Mononuclear cell (primary cell): ENCODE results near the gene IQCE. TPM values are rescaled to one million over a fixed set of nuclear protein-coding genes. Genes with fewer than 3 reads are reported as not detected.

Experiments
- H3K27me3 ChIP-seq: 2 replicates; pipeline ENCODE4 v1.6.0; 2011; ENCODE audit warnings: low read length, control low read depth; ENCODE audit not compliant: insufficient read depth
- H3K4me1 ChIP-seq: 2 replicates; pipeline ENCODE4 v1.5.1; 2011; ENCODE audit warnings: mild to moderate bottlenecking, low read length, control low read depth; ENCODE audit not compliant: insufficient read depth
- H3K4me3 ChIP-seq: 2 replicates; pipeline ENCODE4 v1.5.1; 2011; ENCODE audit warnings: mild to moderate bottlenecking, low read length, moderate library complexity
- H3K9me3 ChIP-seq: 2 replicates; pipeline ENCODE4 v1.5.1; 2011; ENCODE audit warnings: low read depth, mild to moderate bottlenecking, control low read depth, low read length
- total RNA-seq: library from RNA; depleted of rRNA; stranded (reverse); fragments of >200 nt; gene quantifications from one replicate; pipeline ENCODE4 v1.2.3, GENCODE V29; 2012

The IQCE gene
- total RNA-seq, 1 donor: 2.7 TPM

GRCh38 chr7:2649139-2649838, 90.5 kb downstream of the IQCE start:
- no peaks in the 10 kb centered on the region for H3K9me3 ChIP-seq
- no peaks in the 10 kb centered on the region for H3K27me3 ChIP-seq
- peaks cover 31% of the 10 kb centered on the region for H3K4me1 ChIP-seq
- no peak overlapping the region for H3K4me3 ChIP-seq

- no peaks in the 10 kb centered on the region for H3K27me3 ChIP-seq
- peaks cover 24% of the 10 kb centered on the region for H3K4me1 ChIP-seq
- no peak overlapping the region for H3K4me3 ChIP-seq
- H3K9me3 ChIP-seq: no peaks in the 10 kb centered on the region
Observed at GRCh38 chr7:2649991-2650390, 91.2 kb downstream of the IQCE start.

GRCh38 chr7:2650451-2650850, 91.7 kb downstream of the IQCE start:
- Histone ChIP-seq H3K9me3 (no peaks in the 10 kb centered on the region), H3K4me1 (peaks cover 20% of the 10 kb centered on the region)

GRCh38 chr7:2651336-2651735, 92.6 kb downstream of the IQCE start:
- H3K4me1 ChIP-seq: peaks cover 15% of the 10 kb centered on the region
- no peaks in the 10 kb centered on the region for H3K27me3 ChIP-seq
- H3K9me3 ChIP-seq: no peaks in the 10 kb centered on the region
- H3K4me3 ChIP-seq: no peak overlapping the region

More at GRCh38 chr7:2650451-2650850, 91.7 kb downstream of the IQCE start:
- Histone ChIP-seq H3K27me3 (no peaks in the 10 kb centered on the region), H3K4me3 (no peak overlapping the region)

GRCh38 chr7:2651847-2652735, 93.3 kb downstream of the IQCE start:
- Histone ChIP-seq H3K27me3 (no peaks in the 10 kb centered on the region), H3K4me3 (no peak overlapping the region), H3K4me1 (peaks cover 15% of the 10 kb centered on the region), H3K9me3 (no peaks in the 10 kb centered on the region)

- no peak overlapping the region for H3K4me3 ChIP-seq
- H3K9me3 ChIP-seq: no peaks in the 10 kb centered on the region
- peaks cover 9% of the 10 kb centered on the region for H3K4me1 ChIP-seq
- H3K27me3 ChIP-seq: no peaks in the 10 kb centered on the region
Observed at GRCh38 chr7:2652736-2653060, 93.9 kb downstream of the IQCE start.

GRCh38 chr7:2654059-2654458, 95.3 kb downstream of the IQCE start:
- Histone ChIP-seq H3K27me3 (no peaks in the 10 kb centered on the region), H3K4me1 (no peaks in the 10 kb centered on the region), H3K9me3 (no peaks in the 10 kb centered on the region), H3K4me3 (no peak overlapping the region)

- Histone ChIP-seq H3K27me3 (no peaks in the 10 kb centered on the region), H3K9me3 (no peaks in the 10 kb centered on the region), H3K4me3 (no peak overlapping the region), H3K4me1 (no peaks in the 10 kb centered on the region)
Observed at GRCh38 chr7:2655870-2656614, 97.3 kb downstream of the IQCE start.

GRCh38 chr7:2657208-2657607, 98.4 kb downstream of the IQCE start:
- no peaks in the 10 kb centered on the region for H3K9me3 ChIP-seq
- H3K4me3 ChIP-seq: no peak overlapping the region
- no peaks in the 10 kb centered on the region for H3K27me3 ChIP-seq
- no peaks in the 10 kb centered on the region for H3K4me1 ChIP-seq

GRCh38 chr7:2657920-2658671, 99.3 kb downstream of the IQCE start:
- Histone ChIP-seq H3K9me3 (no peaks in the 10 kb centered on the region), H3K27me3 (no peaks in the 10 kb centered on the region), H3K4me1 (no peaks in the 10 kb centered on the region), H3K4me3 (no peak overlapping the region)

- no peak overlapping the region for H3K4me3 ChIP-seq
- H3K27me3 ChIP-seq: no peaks in the 10 kb centered on the region
- no peaks in the 10 kb centered on the region for H3K4me1 ChIP-seq
- no peaks in the 10 kb centered on the region for H3K9me3 ChIP-seq
Observed at GRCh38 chr7:2658941-2659340, 100.2 kb downstream of the IQCE start.

GRCh38 chr7:2659556-2660358, 101.0 kb downstream of the IQCE start:
- Histone ChIP-seq H3K4me3 (no peak overlapping the region), H3K27me3 (no peaks in the 10 kb centered on the region), H3K9me3 (no peaks in the 10 kb centered on the region), H3K4me1 (no peaks in the 10 kb centered on the region)

GRCh38 chr7:2660359-2661095, 101.7 kb downstream of the IQCE start:
- H3K4me1 ChIP-seq: no peaks in the 10 kb centered on the region
- H3K27me3 ChIP-seq: no peaks in the 10 kb centered on the region

More at GRCh38 chr7:2660359-2661095, 101.7 kb downstream of the IQCE start:
- no peak overlapping the region for H3K4me3 ChIP-seq
- H3K9me3 ChIP-seq: no peaks in the 10 kb centered on the region
